ENCODE results near the gene MIPOL1.

The MIPOL1 gene

DNA sequence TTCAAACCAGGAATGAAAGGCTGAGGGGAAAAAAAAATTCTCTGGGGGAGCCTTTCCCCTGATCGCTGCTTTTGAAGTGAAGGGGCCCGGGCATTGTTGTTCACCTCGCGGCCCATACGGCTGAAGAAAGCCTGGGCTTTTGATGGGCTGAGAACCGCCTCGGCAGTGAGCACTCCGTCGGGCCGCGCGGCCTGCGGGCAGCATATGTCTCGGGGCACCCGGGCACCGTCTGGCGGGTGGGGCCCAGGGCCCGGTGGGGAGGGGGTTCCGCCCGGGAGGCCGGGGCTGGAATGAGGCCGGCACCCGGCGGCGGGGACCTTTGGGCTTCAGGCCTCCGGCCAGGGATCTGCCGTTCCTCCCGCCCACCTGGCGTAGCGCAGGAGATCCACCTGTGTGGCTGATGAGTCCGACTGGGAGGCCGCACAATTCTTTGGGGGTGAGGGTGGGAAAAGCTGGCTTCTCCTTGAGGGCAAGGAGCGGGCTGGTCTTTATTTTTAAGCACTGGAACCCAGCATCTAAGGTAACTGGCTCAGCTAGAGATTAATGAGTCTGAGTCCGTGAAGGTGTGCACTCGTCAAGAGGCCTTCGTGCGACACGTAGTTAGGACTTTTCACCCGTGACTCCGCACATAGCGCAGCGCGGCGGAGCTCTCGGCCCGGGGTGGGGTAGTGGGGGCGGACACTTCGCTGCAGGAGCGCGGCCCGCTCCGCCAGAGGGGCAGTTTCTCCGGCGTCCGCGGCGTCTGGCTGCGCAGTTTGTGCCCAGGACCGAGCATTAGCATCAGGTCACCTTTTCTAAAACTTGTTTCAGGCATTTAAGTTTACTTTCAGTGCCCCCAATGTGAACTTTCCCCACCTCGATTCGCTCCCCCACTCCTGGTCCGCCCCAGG is 386.7 kb downstream of the MIPOL1 start:
- DNase-seq, result no peak

DNA sequence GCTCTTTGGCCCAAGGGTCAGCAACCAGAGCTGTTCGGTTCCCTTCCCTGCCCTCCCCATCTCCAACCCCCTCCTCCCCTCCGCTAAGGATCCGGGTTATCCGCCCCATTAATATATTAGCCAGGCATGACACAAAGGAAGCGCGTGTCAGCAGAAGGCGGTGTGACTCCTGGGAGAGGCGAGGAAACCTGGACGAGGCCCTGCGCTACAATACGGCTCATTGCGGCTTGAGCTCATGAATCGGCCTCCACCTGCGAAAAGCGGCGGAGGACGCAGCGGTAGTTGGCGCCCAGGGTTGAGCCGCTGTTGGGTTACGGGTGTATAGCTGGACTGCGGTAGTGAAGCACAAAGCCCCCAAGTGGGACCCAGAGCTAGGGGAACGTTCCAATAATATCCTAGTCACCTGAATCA is 387.4 kb downstream of the MIPOL1 start:
- no peak for DNase-seq

- no peak for DNase-seq
Measured at GRCh38 chr14:37585971-37586796, 388.4 kb downstream of the MIPOL1 start.

- DNase-seq, result no peak
Measured at GRCh38 chr14:37586797-37587130, 389.0 kb downstream of the MIPOL1 start.

- DNase-seq, result no peak
Measured at GRCh38 chr14:37587131-37587803, 389.5 kb downstream of the MIPOL1 start.

- no peak for DNase-seq
Measured at GRCh38 chr14:37587881-37588666, 390.3 kb downstream of the MIPOL1 start.

GRCh38 chr14:37588667-37588955 is 390.9 kb downstream of the MIPOL1 start:
- no peak for DNase-seq

GRCh38 chr14:37588956-37589714 is 391.4 kb downstream of the MIPOL1 start:
- DNase-seq, result no peak

GRCh38 chr14:37589715-37590427 is 392.1 kb downstream of the MIPOL1 start:
- DNase-seq, result no peak

GRCh38 chr14:37590428-37591139 is 392.8 kb downstream of the MIPOL1 start:
- DNase-seq, result no peak

- DNase-seq, result no peak
Measured at GRCh38 chr14:37591311-37591940, 393.7 kb downstream of the MIPOL1 start.

DNA sequence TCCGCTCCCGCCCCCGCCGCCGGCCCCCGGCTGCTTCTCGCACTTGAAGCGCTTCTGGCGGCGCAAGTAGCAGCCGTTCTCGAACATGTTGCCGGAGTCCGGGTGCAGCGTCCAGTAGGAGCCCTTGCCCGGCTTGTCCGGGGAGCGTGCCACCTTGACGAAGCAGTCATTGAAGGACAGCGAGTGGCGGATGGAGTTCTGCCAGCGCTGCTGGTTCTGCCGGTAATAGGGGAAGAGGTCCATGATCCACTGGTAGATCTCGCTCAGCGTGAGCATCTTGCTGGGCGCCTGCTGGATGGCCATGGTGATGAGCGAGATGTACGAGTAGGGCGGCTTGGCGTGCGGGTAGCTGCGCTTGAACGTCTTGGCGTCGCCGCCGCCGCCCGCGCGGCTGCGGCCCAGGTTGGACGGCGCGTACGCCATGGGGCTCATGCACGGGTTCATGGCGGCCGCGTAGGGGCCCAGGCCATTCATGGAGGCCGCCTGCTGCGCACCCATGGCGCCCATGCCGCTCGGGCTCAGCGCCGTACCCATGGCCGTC is 394.3 kb downstream of the MIPOL1 start:
- no peak for DNase-seq

GRCh38 chr14:37592482-37593408 is 395.0 kb downstream of the MIPOL1 start:
- DNase-seq, result no peak

- no peak for DNase-seq
Measured at GRCh38 chr14:37593511-37594237, 395.9 kb downstream of the MIPOL1 start.

DNA sequence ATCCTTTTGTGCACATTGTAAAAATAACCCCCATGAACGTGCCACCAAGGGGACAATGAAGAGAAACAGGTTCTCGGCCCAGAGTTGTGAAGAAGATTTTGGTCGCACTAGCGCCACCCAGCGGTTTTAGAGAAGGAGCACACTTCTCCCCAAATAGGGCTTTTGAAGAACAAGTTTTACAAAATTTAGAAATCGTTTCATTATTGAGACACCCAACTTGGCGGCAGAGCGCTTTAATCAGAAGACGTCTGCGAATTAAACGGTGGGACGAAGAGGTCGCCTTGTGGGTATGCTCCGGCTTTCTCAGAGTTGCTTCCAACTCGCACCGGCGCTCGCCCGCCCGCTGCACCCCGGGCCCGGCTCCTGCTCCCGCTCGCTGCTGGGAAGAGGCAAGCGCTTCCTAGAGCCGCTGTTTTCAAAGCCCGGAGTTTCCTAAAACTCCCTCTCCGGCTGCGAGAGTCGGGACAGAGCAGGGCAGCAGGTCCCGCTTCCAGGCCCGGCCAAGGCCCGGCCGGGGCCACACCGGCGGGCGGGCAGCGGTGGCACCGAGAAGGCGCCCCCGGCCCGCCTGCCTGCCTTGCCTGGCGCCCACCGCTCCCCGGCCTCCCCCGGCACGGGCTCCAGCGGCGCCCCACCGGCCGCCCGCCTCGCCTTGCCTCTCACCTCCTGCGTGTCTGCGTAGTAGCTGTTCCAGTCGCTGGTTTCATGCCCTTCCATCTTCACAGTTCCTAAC is 396.7 kb downstream of the MIPOL1 start:
- peak in 7 of 56 donors; percentile 4 to 30 (median 21) for DNase-seq
